A549 treated with Mapracorat at 1 μM for 4 hours (cell line): ENCODE data around the gene TMEM59L. TPM values are rescaled to one million over a fixed set of nuclear protein-coding genes. Genes with fewer than 3 reads are reported as not detected.

Experiments
- total RNA-seq: library from RNA; stranded (reverse); fragments of 200-300 nt; extraction: Qiagen RNA extraction; gene quantifications from 5 replicates; pipeline ENCODE4 v1.2.3, GENCODE V29; 2022

Gene TMEM59L
- 4.8 to 7.3 TPM (median 6.5 TPM) in 5 replicates for total RNA-seq

GRCh38 chr19:18612772-18613588 is at the start of gene TMEM59L:
TMEM59L (plus strand) TSS chr19:18612870; CDS start chr19:18612959, 89 bp downstream.

GRCh38 chr19:18571564-18572344 is 40.9 kb upstream of the TMEM59L start, which contains the start of gene UBA52:
UBA52 (plus strand) TSS chr19:18571857; CDS start chr19:18573301, 1,444 bp downstream.

GRCh38 chr19:18588611-18589379 is 23.9 kb upstream of the TMEM59L start, which contains the start of gene REX1BD:
REX1BD (plus strand) TSS chr19:18588798; CDS start chr19:18588802, 4 bp downstream.

GRCh38 chr19:18606281-18607225 is 6.1 kb upstream of the TMEM59L start, which contains the start of gene CRLF1:
CRLF1 (minus strand) TSS chr19:18606799; CDS start chr19:18606656, 143 bp downstream.

GRCh38 chr19:18636969-18637629 is 24.4 kb downstream of the TMEM59L start, which contains the start of gene KLHL26:
KLHL26 (plus strand) TSS chr19:18637028; CDS start chr19:18637055, 27 bp downstream.

Other genes with a start within 250 kb of the TMEM59L start
- 14.5 to 31.3 TPM (median 24.7 TPM) in 5 replicates for gene GDF15, start 226.7 kb upstream of the TMEM59L start, total RNA-seq
- gene LRRC25, start 215.2 kb upstream of the TMEM59L start, total RNA-seq: 0.06 TPM in 1 of 5 replicates, not detected in the others
- gene SSBP4, start 193.5 kb upstream of the TMEM59L start, total RNA-seq: 36.0 to 47.5 TPM (median 45.6 TPM) in 5 replicates
- gene ISYNA1, start 174.7 kb upstream of the TMEM59L start, total RNA-seq: 30.5 to 45.1 TPM (median 41.8 TPM) in 5 replicates
- gene ELL, start 90.8 kb upstream of the TMEM59L start, total RNA-seq: 3.8 to 6.0 TPM (median 5.3 TPM) in 5 replicates
- 119 to 157 TPM (median 147 TPM) in 5 replicates for gene FKBP8, start 69.3 kb upstream of the TMEM59L start, total RNA-seq
- 90.2 to 103 TPM (median 98.8 TPM) in 5 replicates for gene KXD1, start 55.0 kb upstream of the TMEM59L start, total RNA-seq
- 1,110 to 1,215 TPM (median 1,145 TPM) in 5 replicates for gene UBA52, start 41.0 kb upstream of the TMEM59L start, total RNA-seq
- 40.4 to 62.8 TPM (median 60.6 TPM) in 5 replicates for gene REX1BD, start 24.1 kb upstream of the TMEM59L start, total RNA-seq
- 3.0 to 7.7 TPM (median 5.0 TPM) in 5 replicates for gene CRLF1, start 6.1 kb upstream of the TMEM59L start, total RNA-seq
- 2.6 to 5.3 TPM (median 3.7 TPM) in 5 replicates for gene KLHL26, start 24.2 kb downstream of the TMEM59L start, total RNA-seq
- 2.5 to 4.6 TPM (median 4.1 TPM) in 5 replicates for gene CRTC1, start 70.8 kb downstream of the TMEM59L start, total RNA-seq
- 0.07 to 0.23 TPM (median 0.14 TPM) in 5 replicates for gene COMP, start 178.4 kb downstream of the TMEM59L start, total RNA-seq
- 32.6 to 42.3 TPM (median 41.1 TPM) in 5 replicates for gene UPF1, start 219.1 kb downstream of the TMEM59L start, total RNA-seq